HEK293T (cell line): Measurements from ENCODE around the gene NF1.

ENCODE experiments used
- CTCF ChIA-PET: fragments of 350-600 bp; formaldehyde crosslinking; extraction: SDS; loops from one replicate; lab custom pipeline; 2021; ENCODE audit warnings: antibody characterized with exemption, inconsistent platforms; lab: Yijun Ruan, JAX
- POLR2A ChIA-PET: fragments of 350-600 bp; formaldehyde crosslinking; extraction: SDS; loops from one replicate; lab custom pipeline; 2020; ENCODE audit warnings: antibody characterized with exemption, inconsistent platforms; lab: Yijun Ruan, JAX
- DNase-seq: peaks from one replicate; pipeline ENCODE4 v3.0.0; 2012; ENCODE audit warnings: mixed read lengths; ENCODE audit errors: extremely low spot score
- ARNT ChIP-seq: fragments of 450-650 bp; IDR thresholded peaks from 2 replicates; pipeline ENCODE4 v1.6.1; 2017; ENCODE audit warnings: mild to moderate bottlenecking
- BHLHE40 ChIP-seq: fragments of 450-650 bp; IDR thresholded peaks from 2 replicates; pipeline ENCODE4 v1.6.1; 2016; ENCODE audit warnings: mild to moderate bottlenecking, moderate library complexity, borderline replicate concordance
- CTBP1 ChIP-seq: fragments of 450-650 bp; IDR thresholded peaks from 2 replicates; pipeline ENCODE4 v1.6.1; 2016; ENCODE audit warnings: borderline replicate concordance
- ELF4 ChIP-seq: fragments of 450-650 bp; IDR thresholded peaks from 2 replicates; pipeline ENCODE4 v1.6.1; 2017; ENCODE audit warnings: antibody characterized with exemption
- FOXA1 ChIP-seq: fragments of 450-650 bp; IDR thresholded peaks from 2 replicates; pipeline ENCODE4 v1.6.1; 2016; ENCODE audit warnings: mild to moderate bottlenecking
- FOXK2 ChIP-seq: fragments of 450-650 bp; IDR thresholded peaks from 2 replicates; pipeline ENCODE4 v1.6.1; 2016; ENCODE audit warnings: mild to moderate bottlenecking
- FOXM1 ChIP-seq: fragments of 450-650 bp; IDR thresholded peaks from 2 replicates; pipeline ENCODE4 v1.6.1; 2017; ENCODE audit warnings: mild to moderate bottlenecking, borderline replicate concordance
- HDGF ChIP-seq: fragments of 450-650 bp; IDR thresholded peaks from 2 replicates; pipeline ENCODE4 v1.6.1; 2017; ENCODE audit warnings: antibody characterized with exemption, borderline replicate concordance
- L3MBTL2 ChIP-seq: fragments of 450-650 bp; conservative IDR thresholded peaks from 2 replicates; pipeline ENCODE4 v1.6.1; 2016; ENCODE audit warnings: mild to moderate bottlenecking
- LEF1 ChIP-seq: fragments of 450-650 bp; IDR thresholded peaks from 2 replicates; pipeline ENCODE4 v1.6.1; 2017; ENCODE audit warnings: mild to moderate bottlenecking, borderline replicate concordance
- NFRKB ChIP-seq: fragments of 450-650 bp; IDR thresholded peaks from 2 replicates; pipeline ENCODE4 v1.6.1; 2016; ENCODE audit warnings: mild to moderate bottlenecking, moderate library complexity
- SP1 ChIP-seq: fragments of 450-650 bp; IDR thresholded peaks from 2 replicates; pipeline ENCODE4 v1.6.1; 2017
- SUZ12 ChIP-seq: fragments of 450-650 bp; IDR thresholded peaks from 2 replicates; pipeline ENCODE4 v1.6.1; 2016; ENCODE audit warnings: mild to moderate bottlenecking
- TARDBP ChIP-seq: fragments of 450-650 bp; IDR thresholded peaks from 2 replicates; pipeline ENCODE4 v1.6.1; 2016
- ZNF384 ChIP-seq: fragments of 450-650 bp; IDR thresholded peaks from 2 replicates; pipeline ENCODE4 v1.6.1; 2016
- TF ChIP-seq, protein P1 (sequence below): fragments of 450-650 bp; IDR thresholded peaks from 2 replicates; pipeline ENCODE4 v1.6.1; 2016

The NF1 gene

DNA sequence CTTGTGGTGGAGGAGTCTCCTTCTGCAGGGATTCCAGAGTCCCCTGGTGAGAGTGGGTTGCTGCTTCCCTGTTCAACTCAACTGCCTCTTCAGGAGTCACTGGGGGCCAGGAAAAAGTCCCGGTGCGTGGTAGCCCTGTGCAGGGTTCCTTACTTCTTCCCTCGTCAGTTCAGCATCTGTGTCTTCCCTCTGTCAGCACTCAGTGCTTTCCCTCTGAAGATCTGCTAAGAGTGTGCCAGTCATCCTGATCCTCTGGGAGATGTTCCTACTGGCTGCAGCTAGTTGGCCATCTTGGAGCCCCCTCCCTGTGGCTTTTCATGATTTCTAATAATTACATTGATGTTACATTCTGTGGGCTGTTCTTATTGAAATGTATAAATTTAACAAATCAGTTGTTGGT lies 36.5 kb downstream of the NF1 start:
- no peak for DNase-seq
- ChIA-PET CTCF (interaction anchor here (0.5 to 1.6 kb wide), 2 partner anchors 10 to 404 kb away, joined by 3 read pairs; no protein-coding TSS in a partner anchor), POLR2A (interaction anchor here (1.0 kb wide), 1 partner anchor 37 kb away, joined by 3 read pairs; the partner anchor contains the start of gene NF1)
- TF ChIP-seq ELF4 (no peak), TARDBP (no peak)

DNA sequence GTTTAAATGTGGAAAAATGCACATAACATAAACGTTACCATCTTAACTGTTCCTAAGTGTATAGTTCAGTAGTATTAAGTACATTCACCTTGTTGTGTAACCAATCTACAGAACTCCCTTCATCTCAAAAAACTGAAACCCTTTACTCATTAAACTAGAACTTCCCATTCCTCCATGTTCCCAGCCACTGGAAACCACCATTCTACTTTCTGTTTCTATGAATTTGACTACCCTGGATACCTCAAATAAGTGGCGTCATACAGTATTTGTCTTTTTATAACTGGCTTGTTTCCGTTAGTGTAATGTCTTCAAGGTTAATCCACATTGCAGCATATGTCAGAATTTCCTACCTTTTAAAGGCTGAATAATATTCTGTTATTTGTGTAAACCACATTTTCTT lies 38.2 kb downstream of the NF1 start:
- DNase-seq: no peak
- TF ChIP-seq ELF4: no peak
- TF ChIP-seq ZNF384: no peak
- no peak for TF ChIP-seq FOXM1
- no peak for TF ChIP-seq BHLHE40
- TF ChIP-seq FOXK2: no peak
- no peak for TF ChIP-seq ARNT
- no peak for TF ChIP-seq FOXA1
- TF ChIP-seq CTBP1: no peak
- TF ChIP-seq L3MBTL2: no peak
- TF ChIP-seq SP1: no peak
- TF ChIP-seq TARDBP: no peak
- CTCF ChIA-PET: no interaction called here
- POLR2A ChIA-PET: no interaction called here

DNA sequence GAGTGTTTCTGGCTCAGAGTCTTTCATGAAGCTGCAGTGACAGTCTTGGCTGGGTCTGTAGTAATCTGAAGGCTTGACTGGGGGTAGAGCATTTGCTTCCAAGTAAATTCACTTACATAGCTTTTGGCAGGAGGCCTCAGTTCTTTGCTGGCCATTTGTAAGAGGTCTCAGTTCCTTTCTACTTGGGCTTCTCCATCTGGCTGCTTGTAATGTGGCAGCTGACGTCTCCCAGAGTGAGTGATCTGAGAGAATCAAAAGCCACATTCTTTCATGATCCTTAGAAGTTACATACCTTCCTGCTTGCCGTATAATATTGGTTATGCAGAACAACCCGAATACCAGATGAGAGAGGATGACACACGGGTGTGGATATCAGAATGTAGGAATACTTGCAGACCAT lies 39.8 kb downstream of the NF1 start:
- TF ChIP-seq SP1 (no peak), SUZ12 (no peak), FOXA1 (no peak), L3MBTL2 (no peak), FOXM1 (no peak), NFRKB (no peak), TARDBP (no peak), HDGF (no peak), ZNF384 (no peak), LEF1 (no peak), FOXK2 (no peak), BHLHE40 (no peak)
- TF ChIP-seq, protein P1, sequence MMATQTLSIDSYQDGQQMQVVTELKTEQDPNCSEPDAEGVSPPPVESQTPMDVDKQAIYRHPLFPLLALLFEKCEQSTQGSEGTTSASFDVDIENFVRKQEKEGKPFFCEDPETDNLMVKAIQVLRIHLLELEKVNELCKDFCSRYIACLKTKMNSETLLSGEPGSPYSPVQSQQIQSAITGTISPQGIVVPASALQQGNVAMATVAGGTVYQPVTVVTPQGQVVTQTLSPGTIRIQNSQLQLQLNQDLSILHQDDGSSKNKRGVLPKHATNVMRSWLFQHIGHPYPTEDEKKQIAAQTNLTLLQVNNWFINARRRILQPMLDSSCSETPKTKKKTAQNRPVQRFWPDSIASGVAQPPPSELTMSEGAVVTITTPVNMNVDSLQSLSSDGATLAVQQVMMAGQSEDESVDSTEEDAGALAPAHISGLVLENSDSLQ: no peak
- CTCF ChIA-PET: no interaction called here
- POLR2A ChIA-PET: no interaction called here
- no peak for DNase-seq

GRCh38 chr17:31136319-31136718 lies 41.5 kb downstream of the NF1 start:
- no peak for TF ChIP-seq ZNF384
- TF ChIP-seq FOXA1: no peak
- TF ChIP-seq LEF1: no peak
- TF ChIP-seq ELF4: no peak
- no peak for TF ChIP-seq ARNT
- TF ChIP-seq TARDBP: no peak
- TF ChIP-seq L3MBTL2: no peak
- no peak for TF ChIP-seq SP1
- ChIA-PET POLR2A (no interaction called here), CTCF (no interaction called here)
- DNase-seq: no peak

GRCh38 chr17:31140111-31140510 lies 45.3 kb downstream of the NF1 start:
- TF ChIP-seq L3MBTL2 (no peak), NFRKB (no peak), HDGF (no peak), CTBP1 (no peak)
- TF ChIP-seq, protein P1: no peak
- CTCF ChIA-PET: no interaction called here
- POLR2A ChIA-PET: interaction anchor here (1.7 kb wide), 1 partner anchor 46 kb away, joined by 11 read pairs; the partner anchor contains the start of gene NF1
- no peak for DNase-seq

DNA sequence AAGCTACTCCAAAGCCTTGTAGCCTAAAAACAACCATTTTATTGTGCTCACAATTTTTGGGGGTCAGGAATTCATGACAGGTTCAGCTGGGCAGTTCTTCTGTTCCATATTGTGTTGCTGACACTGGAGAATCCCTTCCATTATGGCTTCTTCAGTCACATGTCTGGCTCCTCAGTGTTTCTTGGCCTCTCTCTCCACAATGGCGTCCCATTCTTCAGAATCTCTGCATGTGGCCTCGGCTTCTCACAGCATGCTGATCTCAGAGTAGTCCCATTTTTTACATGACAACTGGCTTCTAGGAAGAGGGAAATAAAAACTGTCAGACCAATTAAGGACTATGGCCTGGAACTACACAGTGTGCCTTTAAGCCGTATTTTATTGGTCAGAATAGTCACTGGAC lies 49.7 kb downstream of the NF1 start:
- TF ChIP-seq NFRKB (no peak), L3MBTL2 (no peak), LEF1 (no peak), ZNF384 (no peak), FOXM1 (no peak)
- CTCF ChIA-PET: no interaction called here
- POLR2A ChIA-PET: no interaction called here
- DNase-seq: no peak

GRCh38 chr17:31144836-31145235 lies 50.1 kb downstream of the NF1 start:
- TF ChIP-seq SUZ12 (no peak), FOXK2 (no peak), FOXA1 (no peak), FOXM1 (no peak), ELF4 (no peak), L3MBTL2 (no peak), SP1 (no peak)
- TF ChIP-seq, protein P1: no peak
- ChIA-PET CTCF (no interaction called here), POLR2A (no interaction called here)
- DNase-seq: no peak
